ENCODE data around the gene SLCO1B1. TPM values are rescaled to one million over a fixed set of nuclear protein-coding genes. Genes with fewer than 3 reads are reported as not detected.
"Not testable (repeated sequence)": the region's sequence is repeated elsewhere in the genome, so short reads cannot be mapped to it uniquely, and the experiment has no call there.

Gene SLCO1B1
- total RNA-seq, 2 experiments from 2014 or later: not detected

- Mint-ChIP-seq H3K4me3 (no peak overlapping the region), H3K27me3 (no peaks in the 10 kb centered on the region), H3K36me3 (ENCODE audit: low read depth) (no peaks in the 10 kb centered on the region), H3K9me3 (no peaks in the 10 kb centered on the region), H3K4me1 (ENCODE audit: low read depth) (no peaks in the 10 kb centered on the region), H3K27ac (no peak overlapping the region)
- H3K27ac ChIP-seq (ENCODE audit: low read depth in 1 of 2, low read length in 2 of 2): no peak overlapping the region
- no peaks in the 10 kb centered on the region for H3K9me3 ChIP-seq (ENCODE audit: control insufficient read depth in 1 of 2, insufficient read depth in 1 of 2, low read length in 2 of 2)
- TF ChIP-seq CTCF (IDR thresholded peaks at IDR 0.05): no peak
- H3K4me1 ChIP-seq (ENCODE audit: insufficient read depth, low read length): no peaks in the 10 kb centered on the region
- DNase-seq (no peak), ATAC-seq (ENCODE audit: poor library complexity) (no peak)
- no peak overlapping the region for H3K4me3 ChIP-seq (ENCODE audit: low read length)
- no peaks in the 10 kb centered on the region for H3K36me3 ChIP-seq (ENCODE audit: insufficient read depth, low read length)
- intact Hi-C loops (cut with DNase I, micrococcal nuclease): no loop called here
- POLR2A ChIA-PET: no interaction called here
- CTCF ChIA-PET: no interaction called here
- H3K27me3 ChIP-seq (ENCODE audit: control insufficient read depth in 1 of 2, insufficient read depth in 2 of 2, low read length in 2 of 2): no peaks in the 10 kb centered on the region
Observed at GRCh38 chr12:21183721-21184275, 52.8 kb downstream of the SLCO1B1 start.

GRCh38 chr12:21190016-21190415, 59.0 kb downstream of the SLCO1B1 start:
- POLR2A ChIA-PET: no interaction called here
- H3K36me3 ChIP-seq (ENCODE audit: insufficient read depth, low read length): no peaks in the 10 kb centered on the region
- intact Hi-C loops (cut with DNase I, micrococcal nuclease): no loop called here
- H3K4me1 ChIP-seq (ENCODE audit: insufficient read depth, low read length): no peaks in the 10 kb centered on the region
- Mint-ChIP-seq H3K27ac (no peak overlapping the region), H3K36me3 (ENCODE audit: low read depth) (no peaks in the 10 kb centered on the region), H3K9me3 (peaks cover 2% of the 10 kb centered on the region), H3K27me3 (no peaks in the 10 kb centered on the region), H3K4me1 (ENCODE audit: low read depth) (no peaks in the 10 kb centered on the region), H3K4me3 (no peak overlapping the region)
- H3K27me3 ChIP-seq (ENCODE audit: control insufficient read depth in 1 of 2, insufficient read depth in 2 of 2, low read length in 2 of 2): no peaks in the 10 kb centered on the region
- ATAC-seq (ENCODE audit: poor library complexity): no peak
- DNase-seq: no peak
- no peak overlapping the region for H3K4me3 ChIP-seq (ENCODE audit: low read length)
- H3K27ac ChIP-seq (ENCODE audit: low read depth in 1 of 2, low read length in 2 of 2): no peak overlapping the region
- peaks cover 0 to 8% of the 10 kb centered on the region in 2 experiments for H3K9me3 ChIP-seq (ENCODE audit: control insufficient read depth in 1 of 2, insufficient read depth in 1 of 2, low read length in 2 of 2)
- no peak for TF ChIP-seq CTCF (IDR thresholded peaks at IDR 0.05)
- CTCF ChIA-PET: interaction anchor here (0.6 kb wide), 1 partner anchor 8 kb away, joined by 3 read pairs; no protein-coding TSS in a partner anchor

GRCh38 chr12:21214433-21214832, 83.4 kb downstream of the SLCO1B1 start:
- H3K36me3 ChIP-seq (ENCODE audit: insufficient read depth, low read length); H3K4me1 Mint-ChIP-seq (ENCODE audit: low read depth); H3K36me3 Mint-ChIP-seq (ENCODE audit: low read depth); H3K27ac Mint-ChIP-seq; intact Hi-C loops (cut with DNase I, micrococcal nuclease); H3K27me3 Mint-ChIP-seq; POLR2A ChIA-PET; H3K9me3 ChIP-seq (ENCODE audit: control insufficient read depth in 1 of 2, insufficient read depth in 1 of 2, low read length in 2 of 2); H3K27me3 ChIP-seq (ENCODE audit: control insufficient read depth in 1 of 2, insufficient read depth in 2 of 2, low read length in 2 of 2); H3K4me1 ChIP-seq (ENCODE audit: insufficient read depth, low read length); H3K9me3 Mint-ChIP-seq; ATAC-seq (ENCODE audit: poor library complexity); CTCF ChIA-PET; H3K4me3 ChIP-seq (ENCODE audit: low read length); H3K27ac ChIP-seq (ENCODE audit: low read depth in 1 of 2, low read length in 2 of 2); H3K4me3 Mint-ChIP-seq; DNase-seq: not testable (repeated sequence)

- ChIA-PET CTCF (no interaction called here), POLR2A (no interaction called here)
- Histone ChIP-seq H3K9me3 (ENCODE audit: control insufficient read depth in 1 of 2, insufficient read depth in 1 of 2, low read length in 2 of 2) (no peaks in the 10 kb centered on the region), H3K4me3 (ENCODE audit: low read length) (no peak overlapping the region), H3K36me3 (ENCODE audit: insufficient read depth, low read length) (no peaks in the 10 kb centered on the region), H3K27ac (ENCODE audit: low read depth in 1 of 2, low read length in 2 of 2) (no peak overlapping the region), H3K27me3 (ENCODE audit: control insufficient read depth in 1 of 2, insufficient read depth in 2 of 2, low read length in 2 of 2) (no peaks in the 10 kb centered on the region), H3K4me1 (ENCODE audit: insufficient read depth, low read length) (no peaks in the 10 kb centered on the region)
- no peaks in the 10 kb centered on the region for H3K36me3 Mint-ChIP-seq (ENCODE audit: low read depth)
- intact Hi-C loops (cut with DNase I, micrococcal nuclease): no loop called here
- no peak for DNase-seq
- no peak for TF ChIP-seq CTCF (IDR thresholded peaks at IDR 0.05)
- no peak for ATAC-seq (ENCODE audit: poor library complexity)
- no peak overlapping the region for H3K27ac Mint-ChIP-seq
- H3K27me3 Mint-ChIP-seq: no peaks in the 10 kb centered on the region
- no peak overlapping the region for H3K4me3 Mint-ChIP-seq
- H3K9me3 Mint-ChIP-seq: peaks cover 5% of the 10 kb centered on the region
- H3K4me1 Mint-ChIP-seq (ENCODE audit: low read depth): no peaks in the 10 kb centered on the region
Observed at GRCh38 chr12:21219206-21219605, 88.2 kb downstream of the SLCO1B1 start.

Measured in CD4-positive, alpha-beta T cell (primary cell).